Peyer's patch (tissue), 4 donors: ENCODE data around the gene DNAJC17. TPM values are rescaled to one million over a fixed set of nuclear protein-coding genes. Genes with fewer than 3 reads are reported as not detected.

Experiments
- DNase-seq, 3 donors: peaks; one replicate each; pipeline ENCODE4 v3.0.0-alpha.2; 2017 to 2019
- H3K27ac ChIP-seq, 4 donors: fragments of 200-600 bp; sonication (generic); one replicate each; pipeline ENCODE4 v1.5.1; 2016 to 2019
- H3K27me3 ChIP-seq, 2 donors: fragments of 200-600 bp; sonication (generic); one replicate each; pipeline ENCODE4 v1.5.1; 2019
- H3K36me3 ChIP-seq, 3 donors: fragments of 200-600 bp; sonication (generic); one replicate each; pipeline ENCODE4 v1.5.1; 2016 to 2019
- H3K4me1 ChIP-seq, 4 donors: fragments of 200-600 bp; sonication (generic); one replicate each; pipeline ENCODE4 v1.5.1; 2016 to 2019
- H3K4me3 ChIP-seq, 4 donors: fragments of 200-600 bp; sonication (generic); 1 replicate in 3 of 4; 2 replicates in 1 of 4; pipeline ENCODE4 v1.5.1; 2016 to 2019; ENCODE audit warnings: mild to moderate bottlenecking in 1 of 4
- H3K9me3 ChIP-seq, 4 donors: fragments of 200-600 bp; sonication (generic); one replicate each; pipeline ENCODE4 v1.5.1; 2016 to 2019; ENCODE audit warnings: mild to moderate bottlenecking in 1 of 4
- CTCF ChIP-seq, 6 experiments: fragments of 450-650 bp in 4 of 6; fragments of 200-600 bp in 2 of 6; sonication (generic) in 1 of 6; IDR thresholded peaks; one replicate each; pipeline ENCODE4 v1.5.1; 2017 to 2019; ENCODE audit warnings: antibody characterized with exemption in 6 of 6, mild to moderate bottlenecking in 3 of 6, moderate library complexity in 1 of 6
- POLR2A ChIP-seq, 2 donors: fragments of 450-650 bp; IDR thresholded peaks; one replicate each; pipeline ENCODE4 v1.5.1; 2017; ENCODE audit warnings: antibody characterized with exemption in 2 of 2, mild to moderate bottlenecking in 2 of 2, moderate library complexity in 2 of 2
- total RNA-seq, 4 donors: library from RNA; depleted of rRNA; stranded (reverse); fragments of >200 nt; gene quantifications; one replicate each; pipeline ENCODE4 v1.1.0, GENCODE V29; 2016

Gene DNAJC17
- total RNA-seq, 4 donors from 2014 or later: 26.9 to 37.1 (median 32.9) TPM

DNA sequence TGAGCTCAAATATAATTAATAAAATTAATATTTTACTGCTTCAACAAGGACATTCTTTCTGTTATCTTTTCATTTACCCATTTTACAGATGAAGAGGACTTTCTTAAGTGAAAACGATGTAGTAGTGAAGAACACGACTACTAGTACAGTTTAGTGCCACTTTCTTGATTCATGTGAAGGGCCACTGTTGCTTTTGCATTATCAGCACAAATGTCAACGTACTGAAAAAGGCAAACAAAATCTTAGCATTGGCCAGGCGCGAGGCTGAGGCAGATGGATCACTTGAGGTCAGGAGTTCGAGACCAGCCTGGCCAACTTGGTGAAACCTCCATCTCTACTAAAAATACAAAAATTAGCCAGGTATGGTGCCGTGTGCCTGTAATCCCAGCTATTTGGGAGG lies 11.8 kb upstream of the DNAJC17 start:
- TF ChIP-seq POLR2A (IDR thresholded peaks at IDR 0.05): no peak
- no peaks in the 10 kb centered on the region for H3K27me3 ChIP-seq

GRCh38 chr15:40815042-40815698 lies 7.9 kb upstream of the DNAJC17 start:
- no peak for TF ChIP-seq POLR2A (IDR thresholded peaks at IDR 0.05)
- TF ChIP-seq CTCF (IDR thresholded peaks at IDR 0.05): no peak
- no peak for DNase-seq
- no peaks in the 10 kb centered on the region for H3K9me3 ChIP-seq
- H3K36me3 ChIP-seq: peaks cover 0 to 34% (median 0%) of the 10 kb centered on the region in 3 donors
- H3K4me1 ChIP-seq: no peaks in the 10 kb centered on the region
- no peaks in the 10 kb centered on the region for H3K27me3 ChIP-seq
- H3K27ac ChIP-seq: no peak overlapping the region
- H3K4me3 ChIP-seq: no peak overlapping the region

More for the DNA sequence above, 11.8 kb upstream of the DNAJC17 start:
- Histone ChIP-seq H3K4me3 (no peak overlapping the region), H3K27ac (no peak overlapping the region), H3K4me1 (no peaks in the 10 kb centered on the region), H3K9me3 (no peaks in the 10 kb centered on the region), H3K36me3 (peaks cover 0 to 12% (median 0%) of the 10 kb centered on the region in 3 donors)
- no peak for DNase-seq

DNA sequence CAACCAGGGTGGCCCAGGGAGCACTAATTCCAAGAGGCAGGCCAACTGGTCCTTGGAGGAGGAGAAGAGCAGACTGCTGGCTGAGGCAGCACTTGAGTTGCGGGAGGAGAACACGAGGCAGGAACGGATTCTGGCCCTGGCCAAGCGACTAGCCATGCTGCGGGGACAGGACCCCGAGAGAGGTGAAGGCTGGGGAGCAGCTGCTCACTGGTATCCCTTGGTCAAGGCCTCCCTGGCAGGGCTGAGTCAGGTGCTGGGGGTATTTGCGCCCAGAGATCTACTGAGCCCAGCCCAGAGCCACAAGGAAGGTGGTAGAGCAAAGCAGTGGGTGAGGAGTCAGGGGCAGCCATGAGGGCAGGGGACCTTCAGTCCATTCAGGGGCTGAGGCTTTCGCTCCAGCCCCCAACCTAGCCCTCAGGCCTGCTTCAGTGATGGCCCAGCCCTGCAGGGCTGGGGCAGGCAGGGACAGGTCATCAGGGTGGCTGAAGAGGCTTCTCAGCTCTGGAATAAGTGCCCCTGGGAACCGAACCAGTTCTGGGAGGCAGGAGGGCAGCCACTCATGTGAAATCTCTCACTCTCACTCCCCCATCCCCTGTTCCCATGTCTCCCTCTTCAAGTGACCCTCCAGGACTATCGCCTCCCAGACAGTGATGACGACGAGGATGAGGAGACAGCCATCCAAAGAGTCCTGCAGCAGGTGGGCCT lies 5.6 kb upstream of the DNAJC17 start:
- Histone ChIP-seq H3K27ac (no peak overlapping the region), H3K9me3 (no peaks in the 10 kb centered on the region), H3K4me1 (peaks cover 0 to 14% (median 5%) of the 10 kb centered on the region in 4 donors), H3K4me3 (no peak overlapping the region), H3K36me3 (peaks cover 0 to 42% (median 0%) of the 10 kb centered on the region in 3 donors), H3K27me3 (no peaks in the 10 kb centered on the region)
- TF ChIP-seq CTCF (IDR thresholded peaks at IDR 0.05) (no peak), POLR2A (IDR thresholded peaks at IDR 0.05) (no peak)
- no peak for DNase-seq

- Histone ChIP-seq H3K4me1 (peaks cover 0 to 36% (median 11%) of the 10 kb centered on the region in 4 donors), H3K9me3 (no peaks in the 10 kb centered on the region), H3K36me3 (peaks cover 0 to 29% (median 0%) of the 10 kb centered on the region in 3 donors), H3K27ac (peak overlapping the region in 1 of 4 donors; percentile 97), H3K27me3 (no peaks in the 10 kb centered on the region), H3K4me3 (peak overlapping the region in 1 of 4 donors; percentile 92)
- no peak for DNase-seq
- no peak for TF ChIP-seq CTCF (IDR thresholded peaks at IDR 0.05)
- no peak for TF ChIP-seq POLR2A (IDR thresholded peaks at IDR 0.05)
These were observed 1.7 kb upstream of the DNAJC17 start for GRCh38 chr15:40808861-40809450.

GRCh38 chr15:40807888-40808461 lies 702 bp upstream of the DNAJC17 start:
- H3K4me3 ChIP-seq: peak overlapping the region; percentile 70 to 94 (median 90)
- peak overlapping the region; percentile 91 to 97 (median 96) for H3K27ac ChIP-seq
- peaks cover 0 to 19% (median 0%) of the 10 kb centered on the region in 3 donors for H3K36me3 ChIP-seq
- peaks cover 0 to 46% (median 11%) of the 10 kb centered on the region in 4 donors for H3K4me1 ChIP-seq
- H3K27me3 ChIP-seq: no peaks in the 10 kb centered on the region
- no peak for DNase-seq
- H3K9me3 ChIP-seq: no peaks in the 10 kb centered on the region
- TF ChIP-seq CTCF (IDR thresholded peaks at IDR 0.05): no peak
- TF ChIP-seq POLR2A (IDR thresholded peaks at IDR 0.05): no peak
